ENCODE results near the gene SCAPER.
"Not testable (repeated sequence)": the region's sequence is repeated elsewhere in the genome, so short reads cannot be mapped to it uniquely, and the experiment has no call there.

Gene SCAPER

GRCh38 chr15:76885212-76885611, 19.9 kb downstream of the SCAPER start:
- no peak overlapping the region for H3K4me3 ChIP-seq (ENCODE audit: low read depth, low read length)
- H3K36me3 ChIP-seq, result no peaks in the 10 kb centered on the region
- no peaks in the 10 kb centered on the region for H3K9me3 ChIP-seq
- TF ChIP-seq CTCF (IDR thresholded peaks at IDR 0.05; ENCODE audit: low read depth, low read length), result no peak
- H3K27me3 ChIP-seq, result no peaks in the 10 kb centered on the region
- H3K4me1 ChIP-seq, result no peaks in the 10 kb centered on the region
- DNase-seq, result no peak

- no peak overlapping the region for H3K4me3 ChIP-seq (ENCODE audit: low read depth, low read length)
- no peak for TF ChIP-seq CTCF (IDR thresholded peaks at IDR 0.05; ENCODE audit: low read depth, low read length)
- no peaks in the 10 kb centered on the region for H3K27me3 ChIP-seq
- no peaks in the 10 kb centered on the region for H3K4me1 ChIP-seq
- no peaks in the 10 kb centered on the region for H3K9me3 ChIP-seq
- no peaks in the 10 kb centered on the region for H3K36me3 ChIP-seq
- no peak for DNase-seq
Measured at GRCh38 chr15:76875911-76876310, 29.2 kb downstream of the SCAPER start.

- H3K36me3 ChIP-seq; DNase-seq; H3K4me3 ChIP-seq (ENCODE audit: low read depth, low read length); H3K27me3 ChIP-seq; H3K9me3 ChIP-seq; H3K4me1 ChIP-seq: not testable (repeated sequence)
Measured at GRCh38 chr15:76873066-76873465, 32.1 kb downstream of the SCAPER start.

GRCh38 chr15:76871930-76872329, 33.2 kb downstream of the SCAPER start:
- H3K4me3 ChIP-seq (ENCODE audit: low read depth, low read length), result no peak overlapping the region
- no peaks in the 10 kb centered on the region for H3K4me1 ChIP-seq

GRCh38 chr15:76868740-76869139, 36.4 kb downstream of the SCAPER start:
- H3K9me3 ChIP-seq, result no peaks in the 10 kb centered on the region
- no peak for DNase-seq
- no peaks in the 10 kb centered on the region for H3K36me3 ChIP-seq
- H3K4me3 ChIP-seq (ENCODE audit: low read depth, low read length), result no peak overlapping the region
- TF ChIP-seq CTCF (IDR thresholded peaks at IDR 0.05; ENCODE audit: low read depth, low read length), result no peak
- H3K4me1 ChIP-seq, result no peaks in the 10 kb centered on the region
- H3K27me3 ChIP-seq, result no peaks in the 10 kb centered on the region

More at GRCh38 chr15:76871930-76872329, 33.2 kb downstream of the SCAPER start:
- TF ChIP-seq CTCF (IDR thresholded peaks at IDR 0.05; ENCODE audit: low read depth, low read length), result no peak
- Histone ChIP-seq H3K36me3 (no peaks in the 10 kb centered on the region), H3K27me3 (no peaks in the 10 kb centered on the region), H3K9me3 (no peaks in the 10 kb centered on the region)
- no peak for DNase-seq

- H3K27me3 ChIP-seq, result no peaks in the 10 kb centered on the region
- no peaks in the 10 kb centered on the region for H3K9me3 ChIP-seq
- peak; percentile 20 for DNase-seq
- no peaks in the 10 kb centered on the region for H3K36me3 ChIP-seq
- no peak overlapping the region for H3K4me3 ChIP-seq (ENCODE audit: low read depth, low read length)
- no peaks in the 10 kb centered on the region for H3K4me1 ChIP-seq
- peak; percentile 61 for TF ChIP-seq CTCF (IDR thresholded peaks at IDR 0.05; ENCODE audit: low read depth, low read length)
Measured at GRCh38 chr15:76866716-76867321, 38.3 kb downstream of the SCAPER start.

- Histone ChIP-seq H3K9me3 (no peaks in the 10 kb centered on the region), H3K27me3 (no peaks in the 10 kb centered on the region), H3K4me3 (ENCODE audit: low read depth, low read length) (no peak overlapping the region), H3K36me3 (no peaks in the 10 kb centered on the region), H3K4me1 (no peaks in the 10 kb centered on the region)
- no peak for DNase-seq
- no peak for TF ChIP-seq CTCF (IDR thresholded peaks at IDR 0.05; ENCODE audit: low read depth, low read length)
Measured at GRCh38 chr15:76866008-76866407, 39.1 kb downstream of the SCAPER start.

Measured in BE2C (cell line).